Stimulated activated CD8-positive, alpha-beta memory T cell treated with anti-CD3 and anti-CD28 coated beads, Interleukin-4, amount 100 ng/mL, for 4 hours (primary cell): ENCODE data around the gene GPBP1.
"Not testable (repeated sequence)": the region's sequence is repeated elsewhere in the genome, so short reads cannot be mapped to it uniquely, and the experiment has no call there.

Source experiments
- DNase-seq, 2 donors: peaks; one replicate each; pipeline ENCODE4 v3.0.0-alpha.2; 2020; ENCODE audit warnings: low read depth in 2 of 2, low spot score in 1 of 2

GPBP1 gene

GRCh38 chr5:57176350-57176857 lies 2.5 kb downstream of the GPBP1 start:
- no peak for DNase-seq

GRCh38 chr5:57177479-57178156 lies 3.8 kb downstream of the GPBP1 start:
- DNase-seq, result no peak

DNA sequence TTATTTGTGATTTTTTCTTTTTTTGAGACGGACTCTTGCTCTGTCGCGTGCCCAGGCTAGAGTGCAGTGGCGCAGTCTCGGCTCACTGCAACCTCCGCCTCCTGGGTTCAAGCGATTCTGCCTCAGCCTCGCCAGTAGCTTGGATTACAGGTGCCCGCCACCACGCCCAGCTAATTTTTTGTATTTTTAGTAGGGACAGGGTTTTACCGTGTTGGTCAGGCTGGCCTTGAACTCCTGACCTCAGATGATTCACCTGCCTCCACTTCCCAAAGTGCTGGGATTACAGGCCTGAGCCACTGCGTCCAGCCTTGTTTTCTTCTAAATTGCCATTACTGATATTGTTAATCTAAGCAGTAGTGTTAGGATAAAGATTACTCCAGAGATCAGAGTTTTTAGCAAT lies 4.4 kb downstream of the GPBP1 start:
- not testable (repeated sequence) for DNase-seq

DNA sequence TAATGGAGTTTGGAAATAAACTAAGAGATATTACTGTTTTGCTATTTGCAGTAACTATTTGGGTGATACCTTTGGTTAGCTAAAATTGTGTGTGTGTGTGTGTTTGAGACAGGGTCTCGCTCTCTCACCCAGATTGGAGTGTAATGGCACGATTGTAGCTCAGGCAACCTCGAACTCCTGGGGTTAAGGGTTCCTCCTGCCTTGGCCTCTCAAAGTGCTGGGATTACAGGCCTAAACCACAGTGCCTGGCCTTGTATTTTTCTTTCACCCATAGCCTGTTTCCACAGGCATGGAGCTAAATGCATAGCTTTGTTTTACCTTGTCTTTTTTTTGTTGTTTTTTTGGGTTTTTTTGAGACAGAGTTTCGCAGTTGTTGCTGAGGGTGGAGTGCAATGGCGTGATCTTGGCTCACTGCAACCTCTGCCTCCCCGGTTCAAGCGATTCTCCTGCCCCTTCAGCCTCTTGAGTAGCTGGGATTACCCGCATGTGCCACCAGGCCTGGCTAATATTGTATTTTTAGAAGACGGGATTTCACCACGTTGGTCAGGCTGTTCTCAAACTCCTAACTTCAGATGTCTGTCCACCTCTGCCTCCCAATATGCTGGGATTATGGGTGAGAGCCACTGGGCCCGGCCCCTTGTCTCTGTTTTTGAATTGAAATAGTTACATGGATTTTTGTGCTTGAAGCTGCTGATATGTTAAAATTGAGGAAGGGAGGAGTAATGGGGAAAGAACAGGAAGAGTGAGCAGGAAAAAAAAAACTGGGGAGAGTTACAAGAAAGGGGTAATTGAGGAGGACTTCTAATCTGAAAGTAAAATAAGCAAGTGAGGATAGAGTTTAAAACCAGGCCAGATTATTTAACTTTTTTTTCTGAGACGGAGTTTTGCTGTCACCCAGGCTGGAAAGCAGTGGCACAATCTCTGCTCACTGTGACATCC lies 5.7 kb downstream of the GPBP1 start:
- DNase-seq, result no peak

- no peak for DNase-seq
Measured at GRCh38 chr5:57181154-57181553, 7.3 kb downstream of the GPBP1 start.

- no peak for DNase-seq
Measured at GRCh38 chr5:57184322-57184721, 10.5 kb downstream of the GPBP1 start.

DNA sequence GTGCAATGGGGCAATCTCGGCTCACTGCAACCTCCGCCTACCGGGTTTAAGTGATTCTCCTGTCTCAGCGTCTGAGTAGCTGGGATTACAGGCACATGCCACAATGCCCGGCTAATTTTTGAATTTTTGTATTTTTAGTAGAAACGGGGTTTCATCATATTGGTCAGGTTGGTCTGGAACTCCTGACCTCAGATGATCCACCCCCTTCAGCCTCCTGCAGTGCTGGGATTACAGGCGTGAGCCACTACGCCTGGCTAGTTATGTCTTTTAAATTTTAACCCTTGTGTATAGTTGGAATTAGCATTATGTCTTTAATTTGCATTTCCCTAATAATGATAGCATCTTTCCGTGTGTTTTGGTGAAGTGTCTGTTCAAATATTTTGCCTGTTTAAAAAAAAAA lies 11.5 kb downstream of the GPBP1 start:
- DNase-seq, result no peak

- no peak for DNase-seq
Measured at GRCh38 chr5:57186194-57186593, 12.3 kb downstream of the GPBP1 start.

DNA sequence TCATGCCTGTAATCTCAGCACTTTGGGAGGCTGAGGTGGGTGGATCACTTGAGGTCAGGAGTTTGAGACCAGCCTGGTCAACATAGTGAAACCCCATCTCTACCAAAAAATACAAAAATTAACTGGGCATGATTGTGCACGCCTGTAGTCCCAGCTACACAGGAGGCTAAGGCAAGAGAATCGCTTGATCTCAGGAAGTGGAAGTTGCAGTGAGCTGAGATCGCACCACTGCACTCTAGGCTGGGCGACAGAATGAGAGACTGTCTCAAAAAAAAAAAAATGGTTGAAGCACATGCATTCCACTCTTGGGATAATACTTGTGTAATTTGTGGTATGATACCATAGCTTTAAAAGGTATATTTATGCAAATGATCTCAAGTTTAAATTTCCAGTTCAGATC lies 14.1 kb downstream of the GPBP1 start:
- not testable (repeated sequence) for DNase-seq

- no peak for DNase-seq
Measured at GRCh38 chr5:57189515-57189914, 15.7 kb downstream of the GPBP1 start.

DNA sequence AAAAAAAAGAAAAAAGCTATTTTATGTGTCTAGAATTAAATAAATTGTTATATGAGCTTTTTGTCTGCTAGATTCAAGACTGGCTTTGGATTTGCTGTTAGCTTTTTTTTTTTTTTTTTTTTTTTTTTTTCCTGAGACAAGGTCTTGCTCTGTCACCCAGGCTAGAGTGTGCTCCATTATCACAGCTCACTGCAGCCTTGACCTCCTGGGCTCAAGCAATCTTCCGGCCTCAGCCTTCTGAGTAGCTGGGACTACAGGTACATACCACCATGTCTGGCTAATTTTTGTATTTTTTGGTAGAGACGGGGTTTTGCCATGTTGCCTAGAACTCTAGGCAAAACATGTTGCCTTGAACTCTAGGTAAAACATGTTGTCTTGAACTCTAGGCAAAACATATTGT lies 16.7 kb downstream of the GPBP1 start:
- DNase-seq, result no peak

- DNase-seq, result no peak
Measured at GRCh38 chr5:57191163-57191562, 17.3 kb downstream of the GPBP1 start.

DNA sequence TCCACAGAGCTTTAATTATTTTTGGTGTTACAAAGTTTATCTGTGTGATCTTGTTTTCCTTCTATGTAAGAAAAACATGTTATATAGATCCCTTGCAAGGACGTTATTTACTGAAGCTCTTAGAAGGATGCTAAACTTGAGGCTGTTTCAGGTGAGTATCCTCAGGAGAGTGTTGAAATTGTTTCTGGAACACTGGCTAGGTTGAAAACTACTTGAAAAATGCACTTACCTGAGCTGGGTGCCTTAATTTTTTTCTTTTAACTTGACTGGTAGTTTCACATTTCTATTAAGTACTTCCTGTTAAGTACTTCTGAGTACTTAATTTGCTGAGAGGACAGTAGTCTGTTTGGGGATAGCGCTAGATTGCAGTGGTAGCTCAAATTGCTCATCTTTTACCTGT lies 18.1 kb downstream of the GPBP1 start:
- no peak for DNase-seq

GRCh38 chr5:57192832-57193231 lies 19.0 kb downstream of the GPBP1 start:
- DNase-seq, result not testable (repeated sequence)

- no peak for DNase-seq
Measured at GRCh38 chr5:57193757-57194413, 20.0 kb downstream of the GPBP1 start.

DNA sequence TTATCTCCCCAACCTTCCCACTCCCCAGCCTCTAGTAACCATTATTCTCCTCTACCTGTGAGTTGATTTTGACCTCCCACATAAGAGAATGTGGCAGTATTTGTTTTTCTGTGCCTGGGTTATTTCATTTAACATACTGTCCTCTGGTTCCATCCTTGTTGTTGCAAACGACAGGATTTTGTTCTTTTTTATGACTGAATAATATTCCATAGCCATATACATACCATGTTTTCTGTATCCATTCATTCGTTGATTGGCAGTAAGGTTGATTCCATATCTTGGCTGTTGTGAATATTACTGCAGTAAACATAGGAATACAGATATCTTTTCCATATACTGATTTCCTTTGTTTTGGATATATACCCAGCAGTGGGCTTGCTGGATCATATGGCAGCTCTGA lies 20.8 kb downstream of the GPBP1 start:
- no peak for DNase-seq

- no peak for DNase-seq
Measured at GRCh38 chr5:57195060-57195459, 21.2 kb downstream of the GPBP1 start.

- no peak for DNase-seq
Measured at GRCh38 chr5:57199866-57200265, 26.0 kb downstream of the GPBP1 start.

DNA sequence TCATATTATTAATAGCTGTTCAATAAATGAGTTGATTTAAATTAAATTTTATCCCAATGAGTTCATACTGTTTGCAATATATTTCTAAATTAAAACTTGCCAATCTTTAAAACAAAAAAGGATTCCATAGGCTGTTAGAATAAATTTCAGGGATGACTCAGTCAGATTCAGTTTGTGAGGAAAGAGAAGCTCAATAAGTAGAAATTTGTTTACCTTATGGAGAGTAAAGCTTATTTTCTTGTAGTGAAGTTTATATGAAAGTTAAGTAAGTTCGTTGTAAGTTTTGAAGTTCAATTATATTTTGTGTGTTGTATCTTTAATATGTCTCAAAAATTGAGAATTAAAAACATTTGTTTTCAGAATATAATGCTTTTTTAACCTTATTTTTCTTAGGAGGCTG lies 29.0 kb downstream of the GPBP1 start:
- no peak for DNase-seq

DNA sequence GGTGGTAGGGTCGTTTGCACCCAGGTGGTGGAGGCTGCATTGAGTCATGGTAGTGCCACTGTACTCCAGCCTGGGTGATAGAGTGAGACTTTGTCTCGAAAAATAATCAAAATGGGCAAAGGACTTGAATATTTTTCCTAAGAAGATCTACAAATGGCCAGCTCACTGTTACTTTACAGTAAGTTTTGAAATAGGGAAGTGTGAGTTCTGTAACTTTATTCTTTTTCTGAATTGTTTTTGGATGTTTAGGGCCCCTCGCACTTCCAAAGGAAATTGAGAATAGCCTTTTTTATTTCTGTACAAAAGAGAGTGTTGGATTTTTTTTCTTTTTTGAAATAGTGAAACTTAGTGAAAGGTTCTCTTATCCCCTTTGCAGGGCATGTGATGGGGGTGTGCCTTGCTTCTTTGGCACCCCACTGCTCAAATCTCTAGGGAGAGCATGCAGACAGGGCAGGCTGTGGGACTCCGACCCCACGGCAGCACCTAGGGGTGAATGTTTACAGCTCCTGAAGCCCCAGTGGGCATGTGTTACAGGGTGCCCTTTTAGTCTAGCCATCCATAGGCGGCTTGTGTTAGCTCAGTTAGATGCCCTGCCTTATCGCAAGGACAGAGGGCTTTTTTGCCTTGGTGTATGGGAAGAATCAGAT lies 33.3 kb downstream of the GPBP1 start:
- DNase-seq, result no peak

- DNase-seq, result no peak
Measured at GRCh38 chr5:57207681-57208080, 33.8 kb downstream of the GPBP1 start.
